Measurements from ENCODE around the gene ZBTB20.

DNA sequence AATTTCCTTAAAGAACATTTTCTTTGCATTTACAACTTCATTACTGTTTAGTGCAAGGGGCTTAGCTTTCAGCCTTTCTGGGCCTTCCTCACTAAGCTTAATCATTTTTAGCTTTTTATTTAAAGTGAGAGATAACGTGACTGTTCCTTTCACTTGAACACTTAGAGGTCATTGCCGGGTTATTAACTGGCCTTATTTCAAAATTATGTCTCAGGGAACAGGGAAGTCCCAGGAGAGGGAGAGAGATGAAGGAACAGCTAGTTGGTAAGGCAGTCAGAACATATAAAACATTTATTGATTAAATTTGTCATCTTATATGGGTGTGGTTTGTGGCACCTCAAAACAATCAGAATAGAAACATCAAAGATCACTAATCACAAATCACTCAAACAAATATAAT, 584.5 kb downstream of the ZBTB20 start:
- no peak for TF ChIP-seq CTCF (IDR thresholded peaks at IDR 0.05)
- TF ChIP-seq POLR2A (IDR thresholded peaks at IDR 0.05) = no peak
